ENCODE measurements around the gene C1orf174.

C1orf174 gene

GRCh38 chr1:3869751-3870301 is 30.2 kb downstream of the C1orf174 start:
- DNase-seq (ENCODE audit: low read depth in 2 of 2), result no peak

GRCh38 chr1:3868464-3869006 is 31.5 kb downstream of the C1orf174 start:
- no peak for DNase-seq (ENCODE audit: low read depth in 2 of 2)

GRCh38 chr1:3865606-3866160 is 34.4 kb downstream of the C1orf174 start:
- no peak for DNase-seq (ENCODE audit: low read depth in 2 of 2)

- DNase-seq (ENCODE audit: low read depth in 2 of 2), result no peak
These were observed 35.2 kb downstream of the C1orf174 start for GRCh38 chr1:3864884-3865283.

GRCh38 chr1:3863231-3863935 is 36.7 kb downstream of the C1orf174 start:
- no peak for DNase-seq (ENCODE audit: low read depth in 2 of 2)

GRCh38 chr1:3858231-3858981 is 41.7 kb downstream of the C1orf174 start:
- no peak for DNase-seq (ENCODE audit: low read depth in 2 of 2)

GRCh38 chr1:3857791-3858129 is 42.3 kb downstream of the C1orf174 start:
- no peak for DNase-seq (ENCODE audit: low read depth in 2 of 2)

GRCh38 chr1:3856923-3857790 is 42.9 kb downstream of the C1orf174 start, which contains the start of the genes CEP104 and DFFB:
Gene CEP104 (minus strand): TSS chr1:3857211. CDS start chr1:3852407, 4,804 bp downstream.
Gene DFFB (plus strand): TSS chr1:3857476. CDS start chr1:3857604, 128 bp downstream.
- DNase-seq (ENCODE audit: low read depth in 2 of 2), result peak; percentile 91 to 95

- no peak for DNase-seq (ENCODE audit: low read depth in 2 of 2)
These were observed 47.2 kb downstream of the C1orf174 start for GRCh38 chr1:3852711-3853485.

- no peak for DNase-seq (ENCODE audit: low read depth in 2 of 2)
These were observed 48.0 kb downstream of the C1orf174 start for GRCh38 chr1:3852091-3852490.

GRCh38 chr1:3851292-3851691 is 48.8 kb downstream of the C1orf174 start:
- no peak for DNase-seq (ENCODE audit: low read depth in 2 of 2)

GRCh38 chr1:3850857-3851256 is 49.2 kb downstream of the C1orf174 start:
- no peak for DNase-seq (ENCODE audit: low read depth in 2 of 2)

GRCh38 chr1:3847081-3847480 is 53.0 kb downstream of the C1orf174 start:
- DNase-seq (ENCODE audit: low read depth in 2 of 2), result no peak

GRCh38 chr1:3846541-3846940 is 53.5 kb downstream of the C1orf174 start:
- DNase-seq (ENCODE audit: low read depth in 2 of 2), result no peak

- DNase-seq (ENCODE audit: low read depth in 2 of 2), result no peak
These were observed 57.2 kb downstream of the C1orf174 start for GRCh38 chr1:3842912-3843311.

GRCh38 chr1:3841491-3841890 is 58.6 kb downstream of the C1orf174 start:
- DNase-seq (ENCODE audit: low read depth in 2 of 2), result no peak
